ENCODE results near the gene STAU1.

DNA sequence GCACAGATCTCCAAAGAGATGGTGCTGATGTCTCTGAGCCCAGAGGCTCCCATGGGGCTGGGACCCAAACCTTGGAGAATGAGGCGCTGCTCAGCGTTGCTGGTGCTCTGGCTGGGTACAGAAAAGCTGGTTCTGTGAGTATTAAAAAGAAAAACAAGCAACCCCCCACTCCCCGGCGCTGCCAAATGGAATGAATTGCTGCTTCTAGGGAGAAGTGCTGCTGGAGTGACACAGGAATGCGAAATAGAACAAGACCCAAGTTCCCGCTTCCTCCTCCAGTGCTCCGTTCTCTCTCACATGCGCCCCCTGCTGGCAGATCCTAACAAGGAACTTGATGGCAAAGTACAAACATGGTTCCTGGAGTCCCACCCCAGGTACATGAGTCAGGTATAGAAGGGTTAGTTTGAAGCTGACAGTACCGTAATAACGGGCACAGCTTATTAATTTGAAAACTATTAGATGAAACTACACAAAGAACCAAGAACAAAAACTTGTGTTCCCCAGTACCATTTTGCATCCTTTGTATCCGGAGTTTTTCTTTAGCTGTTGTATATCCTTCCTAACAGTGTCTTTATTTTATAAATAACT is 29.0 kb upstream of the STAU1 start:
- TF ChIP-seq, protein P1, sequence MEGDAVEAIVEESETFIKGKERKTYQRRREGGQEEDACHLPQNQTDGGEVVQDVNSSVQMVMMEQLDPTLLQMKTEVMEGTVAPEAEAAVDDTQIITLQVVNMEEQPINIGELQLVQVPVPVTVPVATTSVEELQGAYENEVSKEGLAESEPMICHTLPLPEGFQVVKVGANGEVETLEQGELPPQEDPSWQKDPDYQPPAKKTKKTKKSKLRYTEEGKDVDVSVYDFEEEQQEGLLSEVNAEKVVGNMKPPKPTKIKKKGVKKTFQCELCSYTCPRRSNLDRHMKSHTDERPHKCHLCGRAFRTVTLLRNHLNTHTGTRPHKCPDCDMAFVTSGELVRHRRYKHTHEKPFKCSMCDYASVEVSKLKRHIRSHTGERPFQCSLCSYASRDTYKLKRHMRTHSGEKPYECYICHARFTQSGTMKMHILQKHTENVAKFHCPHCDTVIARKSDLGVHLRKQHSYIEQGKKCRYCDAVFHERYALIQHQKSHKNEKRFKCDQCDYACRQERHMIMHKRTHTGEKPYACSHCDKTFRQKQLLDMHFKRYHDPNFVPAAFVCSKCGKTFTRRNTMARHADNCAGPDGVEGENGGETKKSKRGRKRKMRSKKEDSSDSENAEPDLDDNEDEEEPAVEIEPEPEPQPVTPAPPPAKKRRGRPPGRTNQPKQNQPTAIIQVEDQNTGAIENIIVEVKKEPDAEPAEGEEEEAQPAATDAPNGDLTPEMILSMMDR (IDR thresholded peaks at IDR 0.05): peak; percentile 86 to 95 (median 92)
- no peak for TF ChIP-seq POLR2A (IDR thresholded peaks at IDR 0.05)
